Measurements from ENCODE around the gene HOXA11. TPM values are rescaled to one million over a fixed set of nuclear protein-coding genes. Genes with fewer than 3 reads are reported as not detected.
A peak's percentile ranks its signal among the peaks of the same experiment; 100 is the strongest.

The HOXA11 gene
- total RNA-seq, 1 experiment from 2014 or later: not detected

DNA sequence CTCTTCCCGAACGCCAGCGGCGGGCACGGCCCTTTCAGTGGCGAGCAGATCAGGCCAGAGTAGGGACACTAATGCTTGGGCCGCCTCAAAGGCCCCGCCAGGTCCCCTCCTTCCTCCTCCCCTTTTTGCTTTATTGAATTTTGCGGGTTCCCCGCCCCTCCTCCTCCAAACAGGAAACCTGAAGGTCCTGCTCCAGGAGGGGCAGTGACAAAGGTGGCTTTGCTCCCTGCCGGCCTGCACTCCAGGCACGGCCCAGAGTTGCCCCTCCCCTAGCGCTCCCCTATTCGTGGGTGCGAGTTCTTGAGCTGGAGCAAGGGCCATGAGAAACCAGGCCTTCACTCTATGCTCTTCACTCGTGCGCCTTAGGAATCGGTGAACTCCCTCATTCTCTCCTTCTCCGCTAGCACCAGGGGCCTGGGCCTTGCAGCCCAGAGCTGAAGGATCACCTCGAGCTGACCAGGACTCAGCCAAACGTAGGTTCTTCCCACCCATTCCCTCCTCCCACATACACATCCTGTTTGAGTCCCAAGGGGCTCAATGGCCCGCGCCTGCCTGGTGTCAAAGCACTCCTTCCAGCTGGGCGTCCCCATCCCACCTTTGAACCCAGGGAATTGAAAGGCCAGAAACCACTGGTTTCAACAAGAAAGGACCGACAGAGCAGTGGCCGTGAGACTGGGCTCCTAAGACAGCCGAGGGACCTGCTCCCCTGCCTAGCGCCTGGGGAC lies 36.8 kb downstream of the HOXA11 start:
- Mint-ChIP-seq H3K4me1 (peaks cover 26% of the 10 kb centered on the region), H3K4me3 (peak overlapping the region; percentile 65), H3K36me3 (no peaks in the 10 kb centered on the region), H3K27me3 (ENCODE audit: low read depth) (peaks cover 100% of the 10 kb centered on the region), H3K27ac (no peak overlapping the region), H3K9me3 (no peaks in the 10 kb centered on the region)
- ChIA-PET POLR2A (no interaction called here), CTCF (interaction anchor here (2.3 to 3.5 kb wide), 2 partner anchors 13 to 32 kb away, joined by 8 to 46 read pairs; no protein-coding TSS in a partner anchor)
- DNase-seq (ENCODE audit: low spot score) (no peak), ATAC-seq (no peak)
- TF ChIP-seq NFATC4 (CRISPR knock-in tag; IDR thresholded peaks at IDR 0.05) (no peak), NFYB (CRISPR knock-in tag; conservative IDR thresholded peaks at IDR 0.05; ENCODE audit: low read depth) (no peak), JAZF1 (CRISPR knock-in tag; IDR thresholded peaks at IDR 0.05) (no peak), SMAD3 (CRISPR knock-in tag; IDR thresholded peaks at IDR 0.05; ENCODE audit: borderline replicate concordance) (no peak), CREM (CRISPR knock-in tag; IDR thresholded peaks at IDR 0.05) (no peak), ZNF232 (CRISPR knock-in tag; IDR thresholded peaks at IDR 0.05) (no peak), FOXJ3 (CRISPR knock-in tag; IDR thresholded peaks at IDR 0.05; ENCODE audit: borderline replicate concordance) (no peak), ZNF263 (CRISPR knock-in tag; IDR thresholded peaks at IDR 0.05; ENCODE audit: low read depth) (no peak), TEAD4 (CRISPR knock-in tag; IDR thresholded peaks at IDR 0.05) (no peak), NR2C2 (CRISPR knock-in tag; IDR thresholded peaks at IDR 0.05) (no peak), ZNF219 (CRISPR knock-in tag; IDR thresholded peaks at IDR 0.05; ENCODE audit: borderline replicate concordance) (no peak)
- TF ChIP-seq, protein P1, sequence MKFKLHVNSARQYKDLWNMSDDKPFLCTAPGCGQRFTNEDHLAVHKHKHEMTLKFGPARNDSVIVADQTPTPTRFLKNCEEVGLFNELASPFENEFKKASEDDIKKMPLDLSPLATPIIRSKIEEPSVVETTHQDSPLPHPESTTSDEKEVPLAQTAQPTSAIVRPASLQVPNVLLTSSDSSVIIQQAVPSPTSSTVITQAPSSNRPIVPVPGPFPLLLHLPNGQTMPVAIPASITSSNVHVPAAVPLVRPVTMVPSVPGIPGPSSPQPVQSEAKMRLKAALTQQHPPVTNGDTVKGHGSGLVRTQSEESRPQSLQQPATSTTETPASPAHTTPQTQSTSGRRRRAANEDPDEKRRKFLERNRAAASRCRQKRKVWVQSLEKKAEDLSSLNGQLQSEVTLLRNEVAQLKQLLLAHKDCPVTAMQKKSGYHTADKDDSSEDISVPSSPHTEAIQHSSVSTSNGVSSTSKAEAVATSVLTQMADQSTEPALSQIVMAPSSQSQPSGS (CRISPR knock-in tag; IDR thresholded peaks at IDR 0.05; ENCODE audit: borderline replicate concordance, low read depth): no peak
- TF ChIP-seq, protein P2, sequence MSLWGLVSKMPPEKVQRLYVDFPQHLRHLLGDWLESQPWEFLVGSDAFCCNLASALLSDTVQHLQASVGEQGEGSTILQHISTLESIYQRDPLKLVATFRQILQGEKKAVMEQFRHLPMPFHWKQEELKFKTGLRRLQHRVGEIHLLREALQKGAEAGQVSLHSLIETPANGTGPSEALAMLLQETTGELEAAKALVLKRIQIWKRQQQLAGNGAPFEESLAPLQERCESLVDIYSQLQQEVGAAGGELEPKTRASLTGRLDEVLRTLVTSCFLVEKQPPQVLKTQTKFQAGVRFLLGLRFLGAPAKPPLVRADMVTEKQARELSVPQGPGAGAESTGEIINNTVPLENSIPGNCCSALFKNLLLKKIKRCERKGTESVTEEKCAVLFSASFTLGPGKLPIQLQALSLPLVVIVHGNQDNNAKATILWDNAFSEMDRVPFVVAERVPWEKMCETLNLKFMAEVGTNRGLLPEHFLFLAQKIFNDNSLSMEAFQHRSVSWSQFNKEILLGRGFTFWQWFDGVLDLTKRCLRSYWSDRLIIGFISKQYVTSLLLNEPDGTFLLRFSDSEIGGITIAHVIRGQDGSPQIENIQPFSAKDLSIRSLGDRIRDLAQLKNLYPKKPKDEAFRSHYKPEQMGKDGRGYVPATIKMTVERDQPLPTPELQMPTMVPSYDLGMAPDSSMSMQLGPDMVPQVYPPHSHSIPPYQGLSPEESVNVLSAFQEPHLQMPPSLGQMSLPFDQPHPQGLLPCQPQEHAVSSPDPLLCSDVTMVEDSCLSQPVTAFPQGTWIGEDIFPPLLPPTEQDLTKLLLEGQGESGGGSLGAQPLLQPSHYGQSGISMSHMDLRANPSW (CRISPR knock-in tag; conservative IDR thresholded peaks at IDR 0.05; ENCODE audit: low read depth): no peak
- TF ChIP-seq, protein P3, sequence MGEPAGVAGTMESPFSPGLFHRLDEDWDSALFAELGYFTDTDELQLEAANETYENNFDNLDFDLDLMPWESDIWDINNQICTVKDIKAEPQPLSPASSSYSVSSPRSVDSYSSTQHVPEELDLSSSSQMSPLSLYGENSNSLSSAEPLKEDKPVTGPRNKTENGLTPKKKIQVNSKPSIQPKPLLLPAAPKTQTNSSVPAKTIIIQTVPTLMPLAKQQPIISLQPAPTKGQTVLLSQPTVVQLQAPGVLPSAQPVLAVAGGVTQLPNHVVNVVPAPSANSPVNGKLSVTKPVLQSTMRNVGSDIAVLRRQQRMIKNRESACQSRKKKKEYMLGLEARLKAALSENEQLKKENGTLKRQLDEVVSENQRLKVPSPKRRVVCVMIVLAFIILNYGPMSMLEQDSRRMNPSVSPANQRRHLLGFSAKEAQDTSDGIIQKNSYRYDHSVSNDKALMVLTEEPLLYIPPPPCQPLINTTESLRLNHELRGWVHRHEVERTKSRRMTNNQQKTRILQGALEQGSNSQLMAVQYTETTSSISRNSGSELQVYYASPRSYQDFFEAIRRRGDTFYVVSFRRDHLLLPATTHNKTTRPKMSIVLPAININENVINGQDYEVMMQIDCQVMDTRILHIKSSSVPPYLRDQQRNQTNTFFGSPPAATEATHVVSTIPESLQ (CRISPR knock-in tag; IDR thresholded peaks at IDR 0.05): no peak
- TF ChIP-seq, protein P4, sequence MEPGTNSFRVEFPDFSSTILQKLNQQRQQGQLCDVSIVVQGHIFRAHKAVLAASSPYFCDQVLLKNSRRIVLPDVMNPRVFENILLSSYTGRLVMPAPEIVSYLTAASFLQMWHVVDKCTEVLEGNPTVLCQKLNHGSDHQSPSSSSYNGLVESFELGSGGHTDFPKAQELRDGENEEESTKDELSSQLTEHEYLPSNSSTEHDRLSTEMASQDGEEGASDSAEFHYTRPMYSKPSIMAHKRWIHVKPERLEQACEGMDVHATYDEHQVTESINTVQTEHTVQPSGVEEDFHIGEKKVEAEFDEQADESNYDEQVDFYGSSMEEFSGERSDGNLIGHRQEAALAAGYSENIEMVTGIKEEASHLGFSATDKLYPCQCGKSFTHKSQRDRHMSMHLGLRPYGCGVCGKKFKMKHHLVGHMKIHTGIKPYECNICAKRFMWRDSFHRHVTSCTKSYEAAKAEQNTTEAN (CRISPR knock-in tag; IDR thresholded peaks at IDR 0.05): no peak

DNA sequence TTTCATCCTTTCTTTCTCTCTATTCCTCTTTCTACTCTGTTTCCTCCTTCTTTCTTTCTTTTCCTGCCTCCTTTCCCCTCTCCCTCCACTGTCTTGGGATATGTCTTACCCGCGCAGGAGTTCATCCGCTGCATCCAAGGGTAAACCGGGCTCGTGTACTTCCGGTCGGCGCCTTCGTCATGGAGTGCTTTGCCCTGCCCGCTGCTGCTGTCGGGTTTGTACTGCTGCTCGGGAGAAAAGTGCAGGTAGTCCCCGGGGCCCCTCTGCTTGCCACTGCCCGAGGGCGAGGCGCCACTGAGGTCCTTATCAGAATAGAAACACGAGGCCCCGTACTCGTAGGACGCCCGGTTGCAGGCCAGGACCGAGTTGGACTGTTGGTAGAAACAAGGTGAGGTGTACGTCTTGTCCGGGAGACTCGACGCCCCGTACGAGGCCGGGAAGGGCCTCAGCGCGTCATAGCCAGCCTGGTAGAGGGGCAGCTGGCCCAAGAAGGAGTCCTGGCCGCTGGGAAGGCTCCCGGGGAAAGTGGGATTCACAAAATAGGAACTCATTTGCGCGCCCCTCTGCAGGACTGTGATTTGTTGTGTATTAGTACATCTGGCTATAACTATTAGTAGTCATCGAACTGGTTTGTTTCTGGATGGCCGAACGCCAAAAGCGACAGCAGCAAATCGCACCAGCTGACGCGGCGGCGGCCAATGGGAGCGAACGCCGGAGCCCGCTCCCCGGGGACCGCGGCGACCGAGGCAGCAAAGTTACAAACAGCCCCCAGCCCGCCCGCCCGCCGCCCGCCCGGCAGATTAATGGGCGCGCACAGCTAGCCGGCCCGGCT lies 37.6 kb downstream of the HOXA11 start, which contains the start of gene HOXA6:
HOXA6 (minus strand) TSS at position 576 of the 832 bp plus-strand sequence; CDS start at position 551, 25 bp downstream.
- no peaks in the 10 kb centered on the region for H3K36me3 Mint-ChIP-seq
- ChIA-PET POLR2A (no interaction called here), CTCF (interaction anchor here (2.3 to 3.5 kb wide), 2 partner anchors 14 to 32 kb away, joined by 8 to 46 read pairs; no protein-coding TSS in a partner anchor)
- TF ChIP-seq CREM (CRISPR knock-in tag; IDR thresholded peaks at IDR 0.05): no peak
- TF ChIP-seq, protein P5, sequence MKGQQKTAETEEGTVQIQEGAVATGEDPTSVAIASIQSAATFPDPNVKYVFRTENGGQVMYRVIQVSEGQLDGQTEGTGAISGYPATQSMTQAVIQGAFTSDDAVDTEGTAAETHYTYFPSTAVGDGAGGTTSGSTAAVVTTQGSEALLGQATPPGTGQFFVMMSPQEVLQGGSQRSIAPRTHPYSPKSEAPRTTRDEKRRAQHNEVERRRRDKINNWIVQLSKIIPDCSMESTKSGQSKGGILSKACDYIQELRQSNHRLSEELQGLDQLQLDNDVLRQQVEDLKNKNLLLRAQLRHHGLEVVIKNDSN (CRISPR knock-in tag; IDR thresholded peaks at IDR 0.05): 0 out of 2 replicates have a peak, but pooled peaks have one; percentile 25
- TF ChIP-seq, protein P6, sequence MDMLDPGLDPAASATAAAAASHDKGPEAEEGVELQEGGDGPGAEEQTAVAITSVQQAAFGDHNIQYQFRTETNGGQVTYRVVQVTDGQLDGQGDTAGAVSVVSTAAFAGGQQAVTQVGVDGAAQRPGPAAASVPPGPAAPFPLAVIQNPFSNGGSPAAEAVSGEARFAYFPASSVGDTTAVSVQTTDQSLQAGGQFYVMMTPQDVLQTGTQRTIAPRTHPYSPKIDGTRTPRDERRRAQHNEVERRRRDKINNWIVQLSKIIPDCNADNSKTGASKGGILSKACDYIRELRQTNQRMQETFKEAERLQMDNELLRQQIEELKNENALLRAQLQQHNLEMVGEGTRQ (CRISPR knock-in tag; IDR thresholded peaks at IDR 0.05): peak; percentile 52
- TF ChIP-seq, protein P7, sequence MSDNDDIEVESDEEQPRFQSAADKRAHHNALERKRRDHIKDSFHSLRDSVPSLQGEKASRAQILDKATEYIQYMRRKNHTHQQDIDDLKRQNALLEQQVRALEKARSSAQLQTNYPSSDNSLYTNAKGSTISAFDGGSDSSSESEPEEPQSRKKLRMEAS (CRISPR knock-in tag; IDR thresholded peaks at IDR 0.05): 0 out of 2 replicates have a peak, but pooled peaks have one; percentile 13
- no peak for ATAC-seq
- DNase-seq (ENCODE audit: low spot score): peak; percentile 38
- peaks cover 100% of the 10 kb centered on the region for H3K27me3 Mint-ChIP-seq (ENCODE audit: low read depth)
- H3K27ac Mint-ChIP-seq: no peak within 1 kb of the TSS
- peak within 1 kb of the TSS; percentile 65 for H3K4me3 Mint-ChIP-seq
- peaks cover 31% of the 10 kb centered on the region for H3K4me1 Mint-ChIP-seq
- H3K9me3 Mint-ChIP-seq: no peaks in the 10 kb centered on the region

Data from WTC11 (cell line).